ENCODE measurements around the gene KRR1.

DNA sequence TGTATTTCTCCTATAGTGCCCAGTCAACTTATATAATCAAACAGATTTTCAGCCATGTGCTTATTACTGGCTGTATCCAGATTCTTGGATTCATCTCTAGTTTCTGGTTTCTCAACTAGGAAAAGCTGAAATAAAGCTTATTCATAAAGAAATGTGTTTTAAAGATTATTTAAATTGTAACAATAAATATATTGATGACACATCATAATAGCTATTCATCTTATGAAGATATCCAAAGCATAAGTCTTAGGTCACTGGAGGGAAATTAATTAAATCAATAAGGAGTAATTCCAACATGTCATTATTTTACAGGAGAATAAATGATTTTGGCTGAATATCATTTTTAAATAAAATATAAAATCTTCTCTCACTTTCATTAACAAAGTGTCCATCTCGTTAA, 32.1 kb upstream of the KRR1 start:
- TF ChIP-seq EZH2 (IDR thresholded peaks at IDR 0.05; ENCODE audit: borderline replicate concordance, low read length) = no peak
- TF ChIP-seq, protein P1, sequence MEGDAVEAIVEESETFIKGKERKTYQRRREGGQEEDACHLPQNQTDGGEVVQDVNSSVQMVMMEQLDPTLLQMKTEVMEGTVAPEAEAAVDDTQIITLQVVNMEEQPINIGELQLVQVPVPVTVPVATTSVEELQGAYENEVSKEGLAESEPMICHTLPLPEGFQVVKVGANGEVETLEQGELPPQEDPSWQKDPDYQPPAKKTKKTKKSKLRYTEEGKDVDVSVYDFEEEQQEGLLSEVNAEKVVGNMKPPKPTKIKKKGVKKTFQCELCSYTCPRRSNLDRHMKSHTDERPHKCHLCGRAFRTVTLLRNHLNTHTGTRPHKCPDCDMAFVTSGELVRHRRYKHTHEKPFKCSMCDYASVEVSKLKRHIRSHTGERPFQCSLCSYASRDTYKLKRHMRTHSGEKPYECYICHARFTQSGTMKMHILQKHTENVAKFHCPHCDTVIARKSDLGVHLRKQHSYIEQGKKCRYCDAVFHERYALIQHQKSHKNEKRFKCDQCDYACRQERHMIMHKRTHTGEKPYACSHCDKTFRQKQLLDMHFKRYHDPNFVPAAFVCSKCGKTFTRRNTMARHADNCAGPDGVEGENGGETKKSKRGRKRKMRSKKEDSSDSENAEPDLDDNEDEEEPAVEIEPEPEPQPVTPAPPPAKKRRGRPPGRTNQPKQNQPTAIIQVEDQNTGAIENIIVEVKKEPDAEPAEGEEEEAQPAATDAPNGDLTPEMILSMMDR (conservative IDR thresholded peaks at IDR 0.05 in 1 of 2, IDR thresholded peaks at IDR 0.05 in 1 of 2; ENCODE audit: extremely low read depth in 1 of 2, insufficient read depth in 1 of 2, low read depth in 1 of 2, low read length in 2 of 2) = no peak

Data from mammary epithelial cell (primary cell).